Neuronal stem cell (in vitro differentiated cells): ENCODE results near the gene FBXW7.

Experiments
- DNase-seq: peaks from one replicate; pipeline ENCODE4 v3.0.0-alpha.2; 2013; ENCODE audit warnings: low spot score
- H2AFZ ChIP-seq: one replicate; pipeline ENCODE4 v1.6.1; 2013; ENCODE audit warnings: mild to moderate bottlenecking, low read length, inconsistent platforms
- H2AK5ac ChIP-seq: 2 replicates; pipeline ENCODE4 v1.6.1; 2013; ENCODE audit warnings: low read depth, mild to moderate bottlenecking, inconsistent platforms, low read length, moderate library complexity, mixed read lengths
- H2BK120ac ChIP-seq: 2 replicates; pipeline ENCODE4 v1.6.1; 2013; ENCODE audit warnings: low read depth, mild to moderate bottlenecking, inconsistent platforms, low read length, moderate library complexity, mixed read lengths
- H2BK12ac ChIP-seq: one replicate; pipeline ENCODE4 v1.6.1; 2013; ENCODE audit warnings: low read length, inconsistent platforms
- H2BK15ac ChIP-seq: 2 replicates; pipeline ENCODE4 v1.6.1; 2013; ENCODE audit warnings: mild to moderate bottlenecking, low read length, inconsistent platforms, mixed read lengths
- H2BK5ac ChIP-seq: one replicate; pipeline ENCODE4 v1.6.1; 2013; ENCODE audit warnings: inconsistent platforms, mild to moderate bottlenecking, low read length, moderate library complexity
- H3K14ac ChIP-seq: one replicate; pipeline ENCODE4 v1.6.1; 2013; ENCODE audit warnings: low read length, inconsistent platforms
- H3K18ac ChIP-seq: 2 replicates; pipeline ENCODE4 v1.6.1; 2013; ENCODE audit warnings: low read length, inconsistent platforms
- H3K23ac ChIP-seq: 2 replicates; pipeline ENCODE4 v1.6.1; 2013; ENCODE audit warnings: low read depth, mild to moderate bottlenecking, mixed read lengths, low read length, inconsistent platforms; ENCODE audit not compliant: poor library complexity
- H3K27ac ChIP-seq: replicated peaks from 3 replicates; pipeline ENCODE4 v1.5.1; 2013; ENCODE audit warnings: low read length, inconsistent platforms
- H3K27me3 ChIP-seq, 3 experiments: 2 replicates each; pipeline ENCODE4 v1.6.1; 2013; ENCODE audit warnings: low read length in 3 of 3, mild to moderate bottlenecking in 2 of 3, inconsistent platforms in 1 of 3, low read depth in 1 of 3, mixed read lengths in 1 of 3, moderate library complexity in 1 of 3; ENCODE audit not compliant: control insufficient read depth in 3 of 3, insufficient read depth in 3 of 3
- H3K36me3 ChIP-seq, 2 donors: replicated peaks in 1 of 2; 2 replicates each; pipeline ENCODE4 v1.6.1; 2013; ENCODE audit warnings: low read length in 2 of 2; ENCODE audit not compliant: control insufficient read depth in 2 of 2, insufficient read depth in 2 of 2
- H3K4ac ChIP-seq: 2 replicates; pipeline ENCODE4 v1.6.1; 2013; ENCODE audit warnings: inconsistent platforms, mild to moderate bottlenecking, low read length, moderate library complexity
- H3K4me1 ChIP-seq, 2 donors: 1 replicate in 1 of 2; 2 replicates in 1 of 2; pipeline ENCODE4 v1.6.1; 2013; ENCODE audit warnings: low read length in 2 of 2, low read depth in 1 of 2; ENCODE audit not compliant: control insufficient read depth in 2 of 2, insufficient read depth in 1 of 2
- H3K4me2 ChIP-seq: one replicate; pipeline ENCODE4 v1.6.1; 2013; ENCODE audit warnings: mild to moderate bottlenecking, low read length, inconsistent platforms; ENCODE audit not compliant: insufficient read depth, poor library complexity, severe bottlenecking
- H3K4me3 ChIP-seq, 2 donors: 2 replicates each; pipeline ENCODE4 v1.5.1; 2013; ENCODE audit warnings: low read length in 2 of 2, mild to moderate bottlenecking in 2 of 2, inconsistent platforms in 1 of 2, moderate library complexity in 1 of 2
- H3K79me1 ChIP-seq: one replicate; pipeline ENCODE4 v1.6.1; 2013; ENCODE audit warnings: low read depth, mild to moderate bottlenecking, inconsistent platforms, low read length, moderate library complexity
- H3K9ac ChIP-seq: one replicate; pipeline ENCODE4 v1.6.1; 2013; ENCODE audit warnings: mild to moderate bottlenecking, low read depth, low read length, inconsistent platforms; ENCODE audit not compliant: poor library complexity
- H3K9me3 ChIP-seq, 2 donors: replicated peaks in 1 of 2; 2 replicates each; pipeline versions ENCODE3 to v1.6.1; 2013; ENCODE audit warnings: low read length in 2 of 2, mild to moderate bottlenecking in 2 of 2, inconsistent platforms in 1 of 2, low read depth in 1 of 2, mixed read lengths in 1 of 2, moderate library complexity in 1 of 2; ENCODE audit not compliant: control insufficient read depth in 2 of 2, insufficient read depth in 1 of 2
- H4K8ac ChIP-seq: one replicate; pipeline ENCODE4 v1.6.1; 2013; ENCODE audit warnings: low read depth, mild to moderate bottlenecking, inconsistent platforms, low read length, moderate library complexity
- H4K91ac ChIP-seq: one replicate; pipeline ENCODE4 v1.6.1; 2013; ENCODE audit warnings: low read length, low read depth, mild to moderate bottlenecking, inconsistent platforms; ENCODE audit not compliant: poor library complexity
- WGBS, 2 donors: extraction: QIAGEN DNeasy Blood & Tissue Kit; methylation state at CpG; one replicate each; pipeline ENCODE4 v1.1.7; 2013; ENCODE audit warnings: missing lambda C conversion rate in 2 of 2, mixed read lengths in 1 of 2; ENCODE audit not compliant: insufficient read length in 2 of 2, insufficient replicate concordance in 1 of 2; ENCODE audit errors: extremely low coverage in 2 of 2; 5-methylcytosine and 5-hydroxymethylcytosine counted together

The FBXW7 gene

GRCh38 chr4:152310257-152310656 is 225.6 kb downstream of the FBXW7 start:
- Histone ChIP-seq H3K4me1 (no peaks in the 10 kb centered on the region), H3K18ac (no peak overlapping the region), H3K27ac (no peak overlapping the region), H3K23ac (no peak overlapping the region), H2BK5ac (no peak overlapping the region), H3K4ac (no peak overlapping the region), H4K8ac (no peak overlapping the region), H2AK5ac (no peak overlapping the region), H3K14ac (no peak overlapping the region), H3K4me2 (no peak overlapping the region), H3K79me1 (no peaks in the 10 kb centered on the region), H2BK120ac (no peak overlapping the region), H4K91ac (no peak overlapping the region), H2BK15ac (no peak overlapping the region), H3K36me3 (no peaks in the 10 kb centered on the region), H3K9ac (no peak overlapping the region), H2BK12ac (no peak overlapping the region), H3K27me3 (peaks cover 0 to 14% (median 0%) of the 10 kb centered on the region in 3 experiments), H2AFZ (peak overlapping the region; percentile 16), H3K4me3 (no peak overlapping the region), H3K9me3 (no peaks in the 10 kb centered on the region)
- no peak for DNase-seq
- no CpG with 5 or more reads among the region's 2 CpGs for WGBS, 2 donors

- DNase-seq: no peak
- Histone ChIP-seq H2AK5ac (no peak overlapping the region), H2BK15ac (no peak overlapping the region), H3K23ac (no peak overlapping the region), H3K27me3 (peaks cover 0 to 22% (median 0%) of the 10 kb centered on the region in 3 experiments), H3K4me3 (no peak overlapping the region), H4K8ac (no peak overlapping the region), H3K14ac (no peak overlapping the region), H3K4ac (no peak overlapping the region), H3K79me1 (no peaks in the 10 kb centered on the region), H3K9ac (no peak overlapping the region), H2BK12ac (no peak overlapping the region), H3K36me3 (no peaks in the 10 kb centered on the region), H3K4me2 (no peak overlapping the region), H4K91ac (no peak overlapping the region), H3K27ac (no peak overlapping the region), H2AFZ (no peak overlapping the region), H3K4me1 (no peaks in the 10 kb centered on the region), H3K18ac (no peak overlapping the region), H2BK5ac (no peak overlapping the region), H2BK120ac (no peak overlapping the region), H3K9me3 (no peaks in the 10 kb centered on the region)
- WGBS, 2 donors: no CpG with 5 or more reads among the region's 2 CpGs
Observed at GRCh38 chr4:152309418-152309817, 226.5 kb downstream of the FBXW7 start.

- H3K9ac ChIP-seq: no peak overlapping the region
Observed at GRCh38 chr4:152308951-152309350, 226.9 kb downstream of the FBXW7 start.

GRCh38 chr4:152307669-152308068 is 228.2 kb downstream of the FBXW7 start:
- Histone ChIP-seq H4K8ac (no peak overlapping the region), H3K9me3 (no peaks in the 10 kb centered on the region)

More at GRCh38 chr4:152308951-152309350, 226.9 kb downstream of the FBXW7 start:
- Histone ChIP-seq H3K27ac (no peak overlapping the region), H3K4me1 (no peaks in the 10 kb centered on the region), H3K4me2 (no peak overlapping the region), H3K4ac (no peak overlapping the region), H2BK120ac (no peak overlapping the region), H3K36me3 (no peaks in the 10 kb centered on the region), H2AK5ac (no peak overlapping the region), H4K8ac (no peak overlapping the region), H3K79me1 (no peaks in the 10 kb centered on the region), H2BK15ac (no peak overlapping the region), H4K91ac (no peak overlapping the region), H3K27me3 (peaks cover 0 to 27% (median 0%) of the 10 kb centered on the region in 3 experiments), H3K14ac (no peak overlapping the region), H2BK5ac (no peak overlapping the region), H2BK12ac (no peak overlapping the region), H3K4me3 (no peak overlapping the region), H3K9me3 (no peaks in the 10 kb centered on the region), H2AFZ (no peak overlapping the region), H3K23ac (no peak overlapping the region), H3K18ac (no peak overlapping the region)
- no peak for DNase-seq
- no CpG with 5 or more reads among the region's 4 CpGs for WGBS, 2 donors

More at GRCh38 chr4:152307669-152308068, 228.2 kb downstream of the FBXW7 start:
- H2AK5ac ChIP-seq: no peak overlapping the region
- no peak overlapping the region for H3K23ac ChIP-seq
- H2BK120ac ChIP-seq: no peak overlapping the region
- no CpG with 5 or more reads among the region's 8 CpGs for WGBS, 2 donors
- no peak overlapping the region for H3K27ac ChIP-seq
- no peak overlapping the region for H2BK5ac ChIP-seq
- H2AFZ ChIP-seq: no peak overlapping the region
- no peaks in the 10 kb centered on the region for H3K79me1 ChIP-seq
- no peak overlapping the region for H3K18ac ChIP-seq
- no peaks in the 10 kb centered on the region for H3K4me1 ChIP-seq
- no peak overlapping the region for H2BK15ac ChIP-seq
- no peak overlapping the region for H3K9ac ChIP-seq
- no peak overlapping the region for H4K91ac ChIP-seq
- no peak overlapping the region for H3K4me2 ChIP-seq
- no peaks in the 10 kb centered on the region for H3K36me3 ChIP-seq
- no peak overlapping the region for H2BK12ac ChIP-seq
- H3K4me3 ChIP-seq: no peak overlapping the region
- no peak overlapping the region for H3K14ac ChIP-seq
- H3K27me3 ChIP-seq: peaks cover 0 to 28% (median 0%) of the 10 kb centered on the region in 3 experiments
- H3K4ac ChIP-seq: no peak overlapping the region
- no peak for DNase-seq
